ENCODE results near the gene ADGRB2.

The ADGRB2 gene

GRCh38 chr1:31795801-31796621 lies 31.9 kb upstream of the ADGRB2 start:
- DNase-seq = peak; percentile 20

GRCh38 chr1:31795096-31795675 lies 31.0 kb upstream of the ADGRB2 start:
- peak; percentile 10 for DNase-seq

DNA sequence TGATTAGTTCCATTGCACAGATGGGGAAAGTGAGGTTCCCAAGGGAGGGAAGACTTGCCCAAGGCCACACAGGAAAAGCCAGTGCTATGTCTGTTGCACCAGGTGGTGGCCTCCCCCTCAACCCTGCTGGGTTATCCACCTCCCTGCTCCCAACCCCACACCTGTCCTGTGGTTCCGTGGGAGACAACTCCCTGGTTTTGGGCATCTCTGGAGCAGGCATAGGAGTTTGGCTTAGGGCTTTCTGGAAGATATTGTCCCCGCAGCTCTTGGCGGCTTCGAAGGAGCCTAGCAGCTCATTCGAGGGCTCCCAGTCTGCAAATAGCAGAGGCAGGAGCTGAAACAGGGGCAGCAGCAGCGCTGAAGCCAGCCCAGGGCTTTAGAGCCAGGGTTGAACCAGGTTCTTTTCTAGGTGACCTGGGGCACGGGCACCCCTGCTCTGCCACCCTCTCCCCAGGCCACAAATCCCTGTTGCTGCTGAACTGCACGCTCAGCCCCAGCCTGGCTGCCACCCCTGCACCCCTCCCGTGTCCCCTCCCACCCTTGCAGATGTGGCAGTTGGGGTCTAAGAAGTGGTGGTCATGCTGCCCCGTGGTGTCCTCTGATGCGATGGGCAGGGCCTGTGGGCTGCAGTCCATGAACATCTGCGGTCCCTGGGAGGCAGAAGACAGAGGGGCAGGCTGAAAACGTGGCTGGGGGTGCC lies 29.6 kb upstream of the ADGRB2 start:
- peak; percentile 14 for DNase-seq

DNA sequence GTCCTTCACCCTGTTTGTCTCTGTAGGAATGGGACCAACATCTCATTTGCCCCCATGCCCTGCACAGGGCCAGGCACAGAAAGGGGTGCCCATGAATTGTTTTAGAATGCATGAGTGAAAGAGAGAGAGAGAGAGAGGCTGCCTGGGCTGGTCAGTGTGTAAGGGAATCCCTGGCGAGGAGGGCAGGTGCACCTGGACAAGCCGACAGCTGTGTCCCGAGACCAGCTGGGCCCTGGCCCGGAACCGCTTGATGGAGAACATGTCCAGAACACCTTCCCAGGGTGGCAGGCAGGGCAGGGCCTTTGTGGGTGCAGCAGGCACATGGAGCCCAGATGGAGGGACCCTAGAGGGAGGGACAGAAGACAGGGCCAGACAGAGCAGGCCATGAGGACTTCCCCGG lies 28.9 kb upstream of the ADGRB2 start:
- DNase-seq = peak; percentile 15

- no peak for DNase-seq
These were observed 28.4 kb upstream of the ADGRB2 start for GRCh38 chr1:31792541-31792940.

- no peak for DNase-seq
These were observed 28.0 kb upstream of the ADGRB2 start for GRCh38 chr1:31792116-31792515.

DNA sequence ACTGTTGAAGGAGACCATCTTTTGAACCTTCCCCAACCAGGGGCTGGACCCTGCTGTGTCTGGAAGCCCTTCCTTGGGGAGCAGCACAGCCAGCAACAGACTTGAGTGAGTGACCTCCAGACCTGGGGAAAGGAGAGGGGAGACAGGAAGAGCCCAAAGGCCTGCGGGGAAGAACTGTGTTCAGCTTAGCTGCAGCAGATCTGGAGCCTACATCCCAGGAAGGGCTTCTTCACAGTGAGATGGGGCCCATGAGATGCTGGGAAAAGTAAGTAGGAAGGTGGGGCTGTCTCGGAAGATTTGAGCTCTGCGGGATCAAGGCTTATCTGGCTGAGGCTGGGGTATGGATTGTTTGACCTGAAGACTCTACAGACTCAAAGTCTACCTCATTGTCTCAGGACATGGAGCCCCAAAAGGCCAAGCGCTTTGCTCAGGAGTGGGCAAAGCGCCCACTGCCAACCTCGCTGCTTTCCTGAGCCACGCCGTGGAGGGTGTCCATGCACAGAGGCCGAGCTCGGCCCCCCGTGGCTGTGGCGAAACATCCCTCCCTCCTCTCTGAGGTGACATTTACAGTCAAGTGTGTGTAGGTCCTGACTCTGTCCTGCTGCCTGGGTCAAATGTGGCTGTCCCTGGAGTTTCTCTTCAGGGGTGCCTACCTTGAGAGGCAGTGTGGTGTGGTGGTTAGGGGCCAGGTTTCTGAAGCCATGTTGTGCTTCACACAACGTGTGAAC lies 27.2 kb upstream of the ADGRB2 start:
- no peak for DNase-seq

DNA sequence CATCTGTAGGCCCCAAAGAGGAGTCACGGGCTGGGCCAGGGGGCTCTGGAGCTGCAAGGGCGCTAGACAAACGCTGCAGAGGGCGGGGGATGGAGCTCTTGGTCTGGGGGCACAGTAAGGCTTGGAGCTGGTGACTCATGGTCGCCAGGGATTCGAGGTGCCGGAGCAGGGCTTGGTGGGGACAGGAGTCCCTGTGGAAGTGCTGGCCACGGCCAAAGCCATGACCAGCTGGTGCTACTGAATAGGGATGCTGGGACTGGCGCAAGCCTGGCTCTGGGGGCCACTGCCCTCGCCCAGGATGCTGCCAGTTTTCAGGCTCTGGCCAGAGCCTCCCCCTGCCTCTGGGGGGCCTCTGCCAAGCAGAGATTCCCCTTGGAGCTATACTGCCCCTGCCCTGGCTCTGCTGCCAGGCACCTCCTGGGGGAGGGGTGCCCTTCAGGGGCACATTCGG lies 26.5 kb upstream of the ADGRB2 start:
- no peak for DNase-seq

DNA sequence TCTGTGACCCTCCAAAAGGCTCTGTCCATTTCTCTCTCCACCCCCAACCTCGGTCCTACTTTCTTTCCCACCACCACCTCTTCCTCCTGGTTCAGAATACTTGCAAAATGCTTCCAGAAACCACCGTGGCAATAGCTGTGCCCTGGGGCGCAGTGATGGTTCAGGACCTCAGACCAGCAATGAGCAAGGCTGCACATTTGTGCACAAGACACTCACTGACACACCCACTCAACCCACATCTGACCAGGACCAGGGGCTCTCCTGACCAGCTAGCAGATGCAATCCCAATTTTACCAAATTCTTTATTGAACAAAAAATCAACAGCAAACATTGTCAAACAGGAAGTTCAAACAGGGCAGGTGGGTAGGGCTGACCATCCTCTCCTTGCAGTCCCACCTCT lies 26.0 kb upstream of the ADGRB2 start:
- DNase-seq = no peak

- DNase-seq = peak; percentile 100
These were observed 25.3 kb upstream of the ADGRB2 start for GRCh38 chr1:31789259-31790065.

DNA sequence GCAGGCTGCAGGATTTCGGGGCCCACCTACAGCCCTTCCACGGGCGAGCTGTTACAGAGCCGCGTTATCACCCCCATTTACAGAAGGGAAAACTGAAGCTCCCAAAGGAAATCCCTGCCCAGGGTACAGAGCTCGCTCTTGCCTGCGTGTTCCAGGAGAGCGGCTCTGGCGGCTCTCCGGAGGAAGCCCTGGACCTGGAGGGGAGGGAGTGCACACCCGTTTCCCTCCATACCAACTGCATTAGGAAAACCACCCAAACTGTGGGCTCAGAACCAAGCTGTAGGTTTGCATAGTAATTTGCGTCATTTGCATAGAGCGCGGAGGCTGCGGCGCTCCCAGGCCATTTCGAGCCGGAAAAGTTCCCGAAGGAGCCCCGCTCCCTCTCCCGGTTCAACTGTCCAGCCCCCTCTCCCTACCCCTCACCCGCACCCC lies 24.7 kb upstream of the ADGRB2 start:
- no peak for DNase-seq

GRCh38 chr1:31788138-31788824 lies 24.1 kb upstream of the ADGRB2 start:
- DNase-seq = peak; percentile 98

DNA sequence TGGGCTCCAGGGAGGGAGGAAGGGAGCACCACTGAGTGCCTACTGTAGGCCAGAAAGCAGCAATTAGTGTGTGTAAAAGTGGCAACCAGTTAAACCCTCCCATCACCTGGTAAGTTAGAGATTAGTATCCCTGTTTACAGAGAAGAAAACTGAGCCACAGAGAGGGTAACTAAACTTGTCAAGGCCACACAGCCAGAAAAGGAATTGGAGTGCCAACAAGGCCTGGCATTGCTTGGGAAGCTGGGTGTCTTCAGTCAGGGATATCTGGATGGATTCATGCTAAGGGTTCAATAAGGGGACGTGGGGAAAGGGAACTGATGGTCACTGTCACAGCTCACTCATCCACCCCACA lies 23.6 kb upstream of the ADGRB2 start:
- DNase-seq = no peak

GRCh38 chr1:31787261-31787660 lies 23.1 kb upstream of the ADGRB2 start:
- no peak for DNase-seq

- DNase-seq = no peak
These were observed 22.4 kb upstream of the ADGRB2 start for GRCh38 chr1:31786366-31787060.

DNA sequence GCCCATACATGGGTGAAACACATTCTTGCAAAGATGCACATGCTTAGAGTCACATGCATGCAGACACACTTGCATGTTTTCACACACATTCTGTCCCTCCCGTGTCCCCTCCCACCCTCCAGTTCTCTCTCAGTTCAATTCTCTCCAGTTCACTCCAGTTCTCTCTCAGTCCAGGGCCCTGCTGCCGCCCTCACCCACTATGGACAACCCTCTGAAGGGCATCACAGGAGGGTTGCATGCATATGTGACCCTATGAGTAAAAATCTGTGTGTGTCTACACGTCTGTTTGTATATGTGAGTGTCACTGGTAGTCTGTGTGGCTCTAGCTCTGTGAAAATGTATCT lies 21.8 kb upstream of the ADGRB2 start:
- DNase-seq = no peak

- DNase-seq = no peak
These were observed 21.1 kb upstream of the ADGRB2 start for GRCh38 chr1:31785020-31785946.

- DNase-seq = no peak
These were observed 20.3 kb upstream of the ADGRB2 start for GRCh38 chr1:31784356-31785019.

GRCh38 chr1:31783846-31784245 lies 19.7 kb upstream of the ADGRB2 start:
- DNase-seq = no peak

Data from stimulated activated CD8-positive, alpha-beta memory T cell treated with anti-CD3 and anti-CD28 coated beads, Interleukin-4, amount 100 ng/mL, for 48 hours (primary cell).